B cell (primary cell): ENCODE results near the gene TSC22D2. TPM values are rescaled to one million over a fixed set of nuclear protein-coding genes. Genes with fewer than 3 reads are reported as not detected.

Experiments used
- ATAC-seq: fragments of 200-7000 bp; cut with Tn5 transposase; one replicate; pipeline ENCODE4 v1.10.0; 2021; ENCODE audit warnings: low read depth, mild to moderate bottlenecking, moderate number of reproducible peaks, moderate library complexity
- CTCF ChIA-PET: fragments of 350-600 bp; sonication (Branson Sonifier 250); formaldehyde crosslinking; loops from one replicate; lab custom pipeline; 2021; ENCODE audit warnings: antibody characterized with exemption, inconsistent platforms; lab: Charles Lee
- POLR2A ChIA-PET: fragments of 350-600 bp; sonication (Branson Sonifier 250); formaldehyde crosslinking; loops from one replicate; lab custom pipeline; 2021; ENCODE audit warnings: antibody characterized with exemption; lab: Charles Lee
- DNase-seq: peaks from one replicate; pipeline ENCODE4 v3.0.0; 2013
- H2AFZ ChIP-seq: 2 replicates; pipeline ENCODE4 v1.6.1; 2012; ENCODE audit warnings: mild to moderate bottlenecking, low read depth, low read length; ENCODE audit not compliant: insufficient read depth, poor library complexity, severe bottlenecking
- H3K27ac ChIP-seq, 2 donors: 1 replicate in 1 of 2; 2 replicates in 1 of 2; pipeline ENCODE4 v1.5.1; 2012 to 2013; ENCODE audit warnings: low read length in 2 of 2, mild to moderate bottlenecking in 2 of 2, moderate library complexity in 1 of 2
- H3K27me3 ChIP-seq, 4 experiments: fragments of 200-600 bp in 1 of 4; sonication (generic) in 1 of 4; replicated peaks in 1 of 4; 1 replicate in 2 of 4; 2 replicates in 2 of 4; pipeline versions ENCODE4 v1.6.1 to v1.7.0; 2013 to 2016; ENCODE audit warnings: low read length in 3 of 4, mild to moderate bottlenecking in 2 of 4, mixed read lengths in 1 of 4, moderate library complexity in 1 of 4; ENCODE audit not compliant: insufficient read depth in 4 of 4, control insufficient read depth in 3 of 4; ENCODE audit errors: control extremely low read depth in 1 of 4
- H3K36me3 ChIP-seq, 2 experiments: replicated peaks in 1 of 2; 1 replicate in 1 of 2; 2 replicates in 1 of 2; pipeline versions ENCODE4 v1.6.1 to v1.7.1; 2013; ENCODE audit warnings: low read length in 1 of 2; ENCODE audit not compliant: insufficient read depth in 2 of 2, control insufficient read depth in 1 of 2; ENCODE audit errors: control extremely low read depth in 1 of 2, extremely low read depth in 1 of 2
- H3K4me1 ChIP-seq, 2 donors: fragments of 200-600 bp in 1 of 2; sonication (generic) in 1 of 2; 1 replicate in 1 of 2; 2 replicates in 1 of 2; pipeline versions ENCODE4 v1.5.1 to v1.6.1; 2013 to 2017; ENCODE audit warnings: low read length in 2 of 2; ENCODE audit not compliant: control insufficient read depth in 2 of 2, insufficient read depth in 2 of 2
- H3K4me2 ChIP-seq: replicated peaks from 2 replicates; pipeline ENCODE3; 2012; ENCODE audit warnings: mild to moderate bottlenecking, low read depth, low read length; ENCODE audit not compliant: poor library complexity, severe bottlenecking
- H3K4me3 ChIP-seq, 5 experiments: fragments of 200-600 bp in 1 of 5; sonication (generic) in 1 of 5; 1 replicate in 3 of 5; 2 replicates in 2 of 5; pipeline versions ENCODE4 v1.5.1 to v1.7.0; 2011 to 2016; ENCODE audit warnings: low read length in 4 of 5, mild to moderate bottlenecking in 4 of 5, low read depth in 2 of 5, control low read depth in 1 of 5, moderate library complexity in 1 of 5; ENCODE audit not compliant: insufficient read depth in 1 of 5; ENCODE audit errors: control extremely low read depth in 1 of 5, extremely low read depth in 1 of 5
- H3K79me2 ChIP-seq: fragments of 200-600 bp; sonication (generic); one replicate; pipeline ENCODE4 v1.6.0; 2016; ENCODE audit warnings: low read length; ENCODE audit not compliant: control insufficient read depth, insufficient read depth
- H3K9ac ChIP-seq: fragments of 200-600 bp; sonication (generic); 2 replicates; pipeline ENCODE4 v1.6.1; 2017; ENCODE audit warnings: mild to moderate bottlenecking, low read length, moderate library complexity
- H3K9me3 ChIP-seq, 3 donors: one replicate each; pipeline versions ENCODE4 v1.6.1 to v1.7.1; 2013; ENCODE audit warnings: low read length in 2 of 3; ENCODE audit not compliant: control insufficient read depth in 2 of 3, insufficient read depth in 1 of 3; ENCODE audit errors: control extremely low read depth in 1 of 3
- H4K20me1 ChIP-seq: 2 replicates; pipeline ENCODE4 v1.6.0; 2012; ENCODE audit warnings: mild to moderate bottlenecking, low read length; ENCODE audit not compliant: insufficient read depth, control insufficient read depth, poor library complexity, severe bottlenecking
- H3K27ac Mint-ChIP-seq: one replicate; pipeline ENCODE4 v1.8.0; 2021; ENCODE audit warnings: mixed read lengths
- H3K27me3 Mint-ChIP-seq: one replicate; pipeline ENCODE4 v1.8.0; 2021; ENCODE audit warnings: mixed read lengths
- H3K4me1 Mint-ChIP-seq: one replicate; pipeline ENCODE4 v1.8.0; 2021; ENCODE audit warnings: mixed read lengths
- H3K4me3 Mint-ChIP-seq: one replicate; pipeline ENCODE4 v1.8.0; 2021; ENCODE audit warnings: mixed read lengths
- H3K9me3 Mint-ChIP-seq: one replicate; pipeline ENCODE4 v1.8.0; 2022; ENCODE audit warnings: mixed read lengths; ENCODE audit not compliant: insufficient read depth
- CTCF ChIP-seq: fragments of 200-600 bp; IDR thresholded peaks from one replicate; pipeline ENCODE4 v1.8.0; 2022; ENCODE audit warnings: antibody characterized with exemption, mild to moderate bottlenecking
- EZH2 ChIP-seq: IDR thresholded peaks from 2 replicates; pipeline ENCODE4 v1.6.1; 2012; ENCODE audit warnings: borderline replicate concordance, low read depth, mild to moderate bottlenecking, moderate library complexity, low read length; ENCODE audit not compliant: insufficient read depth, poor library complexity, severe bottlenecking
- WGBS: methylation state at CpG from one replicate; pipeline ENCODE4 v1.1.5; 2013; ENCODE audit warnings: missing lambda C conversion rate; ENCODE audit not compliant: insufficient coverage; 5-methylcytosine and 5-hydroxymethylcytosine counted together
- intact Hi-C: fragments of 100-400 bp; cut with micrococcal nuclease; formaldehyde crosslinking; loops from one replicate; pipeline ENCODE4 v1.10.0; 2022
- polyA plus RNA-seq: library from polyadenylated mRNA; depleted of rRNA; stranded (reverse); fragments of >200 nt; gene quantifications from 2 replicates; pipeline ENCODE4 v1.2.3, GENCODE V29; 2012
- total RNA-seq, 2 donors: library from RNA; stranded (reverse); fragments of 120-200 nt in 1 of 2; gene quantifications; 1 replicate in 1 of 2; 2 replicates in 1 of 2; pipeline versions ENCODE4 v1.2.3 to v1.2.4, GENCODE V29; 2013 to 2022

The TSC22D2 gene
- total and polyA plus RNA-seq, 2 donors (not counting 1 experiment from before 2014, with no cell fraction given) = 17.2 to 45.9 TPM

DNA sequence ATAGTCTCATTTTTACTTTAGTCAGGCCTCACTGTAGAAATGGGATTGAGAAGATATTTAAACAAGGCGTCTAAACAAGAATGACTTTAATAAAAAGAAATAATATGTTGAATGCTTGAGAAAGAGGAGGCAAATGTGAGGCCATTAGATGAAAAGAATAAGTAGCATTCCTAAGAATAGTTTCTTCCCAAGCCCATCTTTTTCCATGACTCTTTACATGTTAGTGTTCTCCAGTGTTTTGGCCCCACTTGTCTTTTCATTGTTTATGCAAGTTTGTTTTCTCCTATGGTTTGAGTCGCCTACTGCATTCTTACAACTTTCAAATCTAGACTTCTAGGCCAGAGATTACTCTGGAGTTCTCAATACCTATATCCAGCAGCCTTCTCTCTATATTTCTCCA, 39.0 kb downstream of the TSC22D2 start:
- Histone ChIP-seq H3K9me3 (no peaks in the 10 kb centered on the region), H3K9ac (no peak overlapping the region), H3K36me3 (peaks cover 0 to 2% of the 10 kb centered on the region in 2 experiments), H3K27ac (no peak overlapping the region), H3K4me1 (no peaks in the 10 kb centered on the region), H2AFZ (no peak overlapping the region), H3K4me2 (no peak overlapping the region), H3K79me2 (peaks cover 46% of the 10 kb centered on the region), H3K4me3 (no peak overlapping the region), H4K20me1 (peaks cover 40% of the 10 kb centered on the region), H3K27me3 (no peaks in the 10 kb centered on the region)
- ChIA-PET CTCF (no interaction called here), POLR2A (no interaction called here)
- no peaks in the 10 kb centered on the region for H3K27me3 Mint-ChIP-seq
- 100% methylated on average over 1 of the region's 2 CpGs for WGBS
- TF ChIP-seq EZH2 (no peak), CTCF (no peak)
- ATAC-seq (no peak), DNase-seq (no peak)
- H3K4me1 Mint-ChIP-seq = peaks cover 26% of the 10 kb centered on the region
- H3K4me3 Mint-ChIP-seq = no peak overlapping the region
- H3K9me3 Mint-ChIP-seq = no peaks in the 10 kb centered on the region
- intact Hi-C loops = no loop called here
- no peak overlapping the region for H3K27ac Mint-ChIP-seq

GRCh38 chr3:150447631-150448465, 39.8 kb downstream of the TSC22D2 start:
- DNase-seq = no peak
- peaks cover 23% of the 10 kb centered on the region for H3K4me1 Mint-ChIP-seq
- no peak overlapping the region for H3K4me2 ChIP-seq
- H3K9ac ChIP-seq = no peak overlapping the region
- no peak overlapping the region for H3K27ac ChIP-seq
- 100% methylated on average over 1 of the region's 3 CpGs for WGBS
- intact Hi-C loops = no loop called here
- TF ChIP-seq CTCF = no peak
- no peak for TF ChIP-seq EZH2
- H3K79me2 ChIP-seq = peaks cover 40% of the 10 kb centered on the region
- ChIA-PET CTCF (interaction anchor here (1.3 kb wide), 1 partner anchor 13 kb away, joined by 4 read pairs; no protein-coding TSS in a partner anchor), POLR2A (no interaction called here)
- no peaks in the 10 kb centered on the region for H3K9me3 Mint-ChIP-seq
- no peak overlapping the region for H2AFZ ChIP-seq
- no peak overlapping the region for H3K4me3 ChIP-seq
- H3K4me3 Mint-ChIP-seq = no peak overlapping the region
- no peak overlapping the region for H3K27ac Mint-ChIP-seq
- H3K27me3 Mint-ChIP-seq = no peaks in the 10 kb centered on the region
- no peak for ATAC-seq
- H3K9me3 ChIP-seq = no peaks in the 10 kb centered on the region
- peaks cover 0 to 2% of the 10 kb centered on the region in 2 experiments for H3K36me3 ChIP-seq
- no peaks in the 10 kb centered on the region for H3K27me3 ChIP-seq
- H4K20me1 ChIP-seq = peaks cover 39% of the 10 kb centered on the region
- H3K4me1 ChIP-seq = no peaks in the 10 kb centered on the region
